LNCaP clone FGC (cell line): ENCODE measurements around the gene MAP3K8.
"Not testable (repeated sequence)": the region's sequence is repeated elsewhere in the genome, so short reads cannot be mapped to it uniquely, and the experiment has no call there.

Experiments
- DNase-seq: peaks from one replicate; pipeline ENCODE4 v3.0.0-alpha.2; 2011; ENCODE audit warnings: low read depth
- H3K4me3 ChIP-seq: 2 replicates; pipeline ENCODE4 v1.5.1; 2011; ENCODE audit warnings: mild to moderate bottlenecking, low read depth, low read length, control low read depth
- TF ChIP-seq, protein P1 (sequence below): IDR thresholded peaks from 2 replicates; pipeline ENCODE4 v1.5.1; 2012; ENCODE audit warnings: mild to moderate bottlenecking; ENCODE audit not compliant: control insufficient read depth, insufficient read depth; ENCODE audit errors: extremely low read depth

The MAP3K8 gene

GRCh38 chr10:30420766-30421165 is 13.2 kb upstream of the MAP3K8 start:
- no peak overlapping the region for H3K4me3 ChIP-seq
- TF ChIP-seq, protein P1, sequence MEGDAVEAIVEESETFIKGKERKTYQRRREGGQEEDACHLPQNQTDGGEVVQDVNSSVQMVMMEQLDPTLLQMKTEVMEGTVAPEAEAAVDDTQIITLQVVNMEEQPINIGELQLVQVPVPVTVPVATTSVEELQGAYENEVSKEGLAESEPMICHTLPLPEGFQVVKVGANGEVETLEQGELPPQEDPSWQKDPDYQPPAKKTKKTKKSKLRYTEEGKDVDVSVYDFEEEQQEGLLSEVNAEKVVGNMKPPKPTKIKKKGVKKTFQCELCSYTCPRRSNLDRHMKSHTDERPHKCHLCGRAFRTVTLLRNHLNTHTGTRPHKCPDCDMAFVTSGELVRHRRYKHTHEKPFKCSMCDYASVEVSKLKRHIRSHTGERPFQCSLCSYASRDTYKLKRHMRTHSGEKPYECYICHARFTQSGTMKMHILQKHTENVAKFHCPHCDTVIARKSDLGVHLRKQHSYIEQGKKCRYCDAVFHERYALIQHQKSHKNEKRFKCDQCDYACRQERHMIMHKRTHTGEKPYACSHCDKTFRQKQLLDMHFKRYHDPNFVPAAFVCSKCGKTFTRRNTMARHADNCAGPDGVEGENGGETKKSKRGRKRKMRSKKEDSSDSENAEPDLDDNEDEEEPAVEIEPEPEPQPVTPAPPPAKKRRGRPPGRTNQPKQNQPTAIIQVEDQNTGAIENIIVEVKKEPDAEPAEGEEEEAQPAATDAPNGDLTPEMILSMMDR, result no peak
- no peak for DNase-seq

DNA sequence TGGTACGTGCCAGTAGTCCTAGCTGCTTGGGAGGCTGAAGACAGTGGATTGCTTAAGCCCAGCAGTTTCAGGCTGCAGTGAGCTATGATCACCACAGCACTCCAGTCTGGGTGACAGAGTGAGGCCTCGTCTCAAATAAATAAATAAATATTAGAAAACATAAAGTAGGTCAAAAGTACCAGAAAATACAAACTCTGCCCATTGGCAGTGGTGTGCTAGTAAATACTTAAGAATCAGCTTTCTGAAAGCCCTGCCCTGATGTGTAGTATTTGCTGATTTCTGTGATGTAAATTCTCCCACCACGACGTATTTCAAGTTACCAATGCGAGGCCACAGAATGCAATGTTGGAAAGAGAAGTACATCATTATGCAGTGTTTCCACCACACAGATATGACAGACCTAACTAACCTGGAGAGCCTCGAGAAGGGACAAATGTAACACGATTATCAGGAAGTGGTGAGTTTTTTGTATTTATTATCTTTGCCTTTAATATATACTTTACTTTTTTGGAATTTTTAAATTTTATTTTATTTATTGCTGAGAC is 11.8 kb upstream of the MAP3K8 start:
- TF ChIP-seq, protein P1, result no peak
- no peak for DNase-seq
- no peak overlapping the region for H3K4me3 ChIP-seq

DNA sequence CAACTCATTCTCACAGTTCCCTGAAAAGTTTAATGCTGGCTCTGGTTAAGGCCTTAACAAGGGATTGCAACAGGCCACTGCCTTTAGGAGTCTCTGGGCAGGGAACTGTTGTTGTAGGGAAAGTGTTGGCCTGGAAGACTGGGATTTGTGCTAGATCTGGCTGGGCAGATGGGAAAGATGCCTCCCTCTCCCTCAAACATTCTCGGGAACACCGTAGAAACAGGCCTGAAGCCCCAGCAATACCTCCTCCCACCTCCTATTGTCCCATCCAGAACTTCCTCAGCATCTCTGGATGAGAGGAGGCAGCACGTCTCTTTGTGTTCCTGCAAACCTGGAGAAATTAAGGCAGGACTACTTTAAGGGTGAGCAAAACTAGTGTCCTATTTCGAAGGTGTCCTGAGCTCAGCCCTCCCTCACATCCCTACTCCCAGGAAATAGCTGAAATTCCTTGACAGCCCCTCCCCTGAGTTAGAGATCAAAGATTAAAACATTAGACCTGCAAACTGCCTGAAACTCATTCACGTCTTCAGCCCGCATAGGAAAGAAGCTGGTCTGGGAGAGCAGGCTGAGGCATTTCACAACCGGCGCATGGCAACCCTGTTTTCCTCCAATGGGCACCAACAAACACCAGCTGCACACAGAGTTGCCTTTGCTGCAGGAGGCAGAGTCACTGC is 10.9 kb upstream of the MAP3K8 start:
- no peak for DNase-seq
- TF ChIP-seq, protein P1, result no peak
- H3K4me3 ChIP-seq, result no peak overlapping the region

- H3K4me3 ChIP-seq, DNase-seq: not testable (repeated sequence)
These were observed 10.2 kb upstream of the MAP3K8 start for GRCh38 chr10:30423655-30424275.

DNA sequence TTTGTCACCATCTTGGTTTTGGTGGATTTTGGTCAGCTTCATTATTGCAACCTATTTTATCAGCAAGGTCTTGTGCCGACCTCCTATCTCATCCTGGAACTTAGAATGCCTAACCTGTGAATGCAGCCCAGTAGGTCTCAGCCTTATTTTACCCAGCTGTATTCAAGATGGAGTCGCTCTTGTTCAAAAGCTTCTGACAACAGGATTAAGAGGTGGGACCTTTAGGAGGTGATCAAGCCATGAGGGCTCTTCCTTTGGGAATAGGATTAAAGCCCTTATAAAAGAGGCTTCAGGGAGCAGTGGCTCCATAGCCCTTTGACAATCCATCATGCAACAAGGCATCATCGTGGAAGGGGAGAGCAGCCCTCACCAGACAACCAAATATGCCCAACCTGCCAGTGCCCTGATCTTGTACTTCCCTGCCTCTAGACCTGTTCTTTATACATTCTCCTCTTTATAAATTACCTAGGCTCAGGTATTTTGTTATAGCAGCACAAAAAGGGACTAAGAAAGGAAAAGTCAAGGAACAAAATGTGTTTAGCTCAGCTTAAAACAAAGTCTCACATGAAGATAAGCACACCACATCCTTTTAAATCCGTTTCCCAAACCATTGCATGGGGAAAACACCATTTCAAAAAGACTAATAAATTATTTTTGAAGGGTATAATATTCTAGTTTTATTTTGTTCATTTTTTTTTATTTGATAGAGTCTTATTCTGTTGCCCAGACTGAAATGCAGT is 8.5 kb upstream of the MAP3K8 start:
- TF ChIP-seq, protein P1, result no peak
- no peak overlapping the region for H3K4me3 ChIP-seq
- no peak for DNase-seq

- no peak overlapping the region for H3K4me3 ChIP-seq
- no peak for DNase-seq
- TF ChIP-seq, protein P1, result no peak
These were observed 3.3 kb upstream of the MAP3K8 start for GRCh38 chr10:30430544-30431298.
